Left kidney (tissue), 8 donors: ENCODE measurements around the gene POLRMT. TPM values are rescaled to one million over a fixed set of nuclear protein-coding genes. Genes with fewer than 3 reads are reported as not detected.
"Not testable (repeated sequence)": the region's sequence is repeated elsewhere in the genome, so short reads cannot be mapped to it uniquely, and the experiment has no call there.

ENCODE experiments used
- DNase-seq: peaks from one replicate; pipeline ENCODE4 v3.0.0-alpha.2; 2013
- long read RNA-seq, 8 donors: transcript quantifications; one replicate each; lab custom pipeline, GENCODE V29; 2026
- polyA plus RNA-seq: library from polyadenylated mRNA; unstranded; fragments of 120-200 nt; gene quantifications from one replicate; pipeline ENCODE4 v1.2.1, GENCODE V29; 2013; ENCODE audit not compliant: insufficient read length

POLRMT gene
- polyA plus RNA-seq: 75.8 TPM
- long read RNA-seq, donor 1, transcript POLRMT-202 (21 exons, 3,835 nt): major isoform, 5 of 14 reads
- long read RNA-seq, donor 1, partial matches to known transcripts: 9 of 14 reads
- long read RNA-seq, donor 1, other reads (novel, unspliced or antisense): 0 of 14 reads
- long read RNA-seq, donor 2, transcript POLRMT-202 (21 exons, 3,835 nt): major isoform, 7 of 9 reads
- long read RNA-seq, donor 2, partial matches to known transcripts: 0 of 9 reads
- long read RNA-seq, donor 2, other reads (novel, unspliced or antisense): 0 of 9 reads
- long read RNA-seq, donor 3, partial matches to known transcripts: 5 of 10 reads
- long read RNA-seq, donor 3, other reads (novel, unspliced or antisense): 0 of 10 reads
- long read RNA-seq, donor 4, partial matches to known transcripts: 0 of 1 reads
- long read RNA-seq, donor 4, other reads (novel, unspliced or antisense): 0 of 1 reads
- long read RNA-seq, donor 5, transcript POLRMT-202 (21 exons, 3,835 nt): major isoform, 5 of 28 reads
- long read RNA-seq, donor 5, partial matches to known transcripts: 13 of 28 reads
- long read RNA-seq, donor 5, other reads (novel, unspliced or antisense): 7 of 28 reads
- long read RNA-seq, donor 6, partial matches to known transcripts: 35 of 39 reads
- long read RNA-seq, donor 6, other reads (novel, unspliced or antisense): 0 of 39 reads
- long read RNA-seq, donor 7, transcript POLRMT-202 (21 exons, 3,835 nt): major isoform, 6 of 12 reads
- long read RNA-seq, donor 7, partial matches to known transcripts: 5 of 12 reads
- long read RNA-seq, donor 7, other reads (novel, unspliced or antisense): 0 of 12 reads
- long read RNA-seq, donor 8, partial matches to known transcripts: 0 of 3 reads
- long read RNA-seq, donor 8, other reads (novel, unspliced or antisense): 0 of 3 reads

GRCh38 chr19:633068-633785 lies at the start of gene POLRMT:
POLRMT (minus strand) TSS chr19:633537; CDS start chr19:633512, 25 bp downstream.
- peak; percentile 97 for DNase-seq

DNA sequence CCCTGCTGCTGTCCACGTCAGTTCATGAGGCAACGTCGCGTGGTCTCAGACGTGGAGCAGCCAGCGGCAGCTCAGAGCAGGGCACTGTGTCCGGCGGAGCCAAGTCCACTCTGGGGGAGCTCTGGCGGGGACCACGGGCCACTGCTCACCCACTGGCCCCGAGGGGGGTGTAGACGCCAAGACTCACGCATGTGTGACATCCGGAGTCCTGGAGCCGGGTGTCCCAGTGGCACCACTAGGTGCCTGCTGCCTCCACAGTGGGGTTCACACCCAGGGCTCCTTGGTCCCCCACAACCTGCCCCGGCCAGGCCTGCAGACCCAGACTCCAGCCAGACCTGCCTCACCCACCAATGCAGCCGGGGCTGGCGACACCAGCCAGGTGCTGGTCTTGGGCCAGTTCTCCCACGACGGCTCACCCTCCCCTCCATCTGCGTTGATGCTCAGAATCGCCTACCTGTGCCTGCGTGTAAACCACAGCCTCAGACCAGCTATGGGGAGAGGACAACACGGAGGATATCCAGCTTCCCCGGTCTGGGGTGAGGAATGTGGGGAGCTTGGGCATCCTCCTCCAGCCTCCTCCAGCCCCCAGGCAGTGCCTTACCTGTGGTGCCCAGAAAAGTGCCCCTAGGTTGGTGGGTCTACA lies 49.5 kb upstream of the POLRMT start:
- DNase-seq: no peak

GRCh38 chr19:681029-682019 lies 48.0 kb upstream of the POLRMT start:
- no peak for DNase-seq

- peak; percentile 96 for DNase-seq
Measured at GRCh38 chr19:680287-681028, 47.1 kb upstream of the POLRMT start.

DNA sequence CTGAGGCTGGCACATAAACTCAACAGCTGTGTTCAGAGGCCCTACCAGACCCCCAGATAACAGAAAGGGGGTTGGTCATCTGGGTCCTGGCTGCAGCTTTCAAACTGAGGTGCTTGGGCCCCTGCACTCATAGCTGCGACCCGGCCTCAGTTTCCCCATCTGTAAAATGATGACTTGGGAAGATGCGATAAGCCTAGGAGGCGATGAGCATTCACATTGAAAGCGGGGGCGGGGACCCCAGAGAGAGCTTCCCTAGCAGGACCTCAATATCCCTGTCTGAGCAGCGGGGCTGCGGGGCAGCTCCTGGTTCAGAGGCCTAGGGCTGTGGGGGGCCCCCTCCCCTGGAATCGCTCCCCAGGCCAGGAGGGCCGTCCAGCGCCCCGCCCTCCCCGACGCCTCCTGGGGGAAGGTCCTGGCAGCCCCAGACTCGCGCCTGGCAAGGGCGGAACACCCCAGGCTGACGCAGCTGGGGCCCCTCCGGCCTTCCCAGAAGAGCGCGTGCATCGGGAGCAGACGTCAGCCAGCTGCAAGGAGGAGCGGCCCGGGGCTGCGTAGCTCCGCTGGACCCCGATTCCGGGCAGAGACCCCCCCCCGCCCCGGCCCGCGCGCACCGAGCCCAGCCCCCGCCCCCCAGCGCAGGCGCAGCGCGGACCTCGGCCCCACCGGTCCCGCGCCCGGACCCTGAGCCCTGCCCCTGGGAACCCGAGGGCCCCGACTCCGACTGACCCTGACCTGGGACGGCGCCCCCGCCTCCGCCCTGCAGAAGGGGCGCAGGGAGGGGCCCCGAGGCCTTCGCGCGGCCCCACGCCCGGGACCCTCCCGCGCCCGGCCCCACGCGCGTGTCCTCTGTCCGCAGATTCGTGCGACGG lies 46.3 kb upstream of the POLRMT start:
- peak; percentile 46 for DNase-seq

- DNase-seq: no peak
Measured at GRCh38 chr19:678791-679388, 45.6 kb upstream of the POLRMT start.

DNA sequence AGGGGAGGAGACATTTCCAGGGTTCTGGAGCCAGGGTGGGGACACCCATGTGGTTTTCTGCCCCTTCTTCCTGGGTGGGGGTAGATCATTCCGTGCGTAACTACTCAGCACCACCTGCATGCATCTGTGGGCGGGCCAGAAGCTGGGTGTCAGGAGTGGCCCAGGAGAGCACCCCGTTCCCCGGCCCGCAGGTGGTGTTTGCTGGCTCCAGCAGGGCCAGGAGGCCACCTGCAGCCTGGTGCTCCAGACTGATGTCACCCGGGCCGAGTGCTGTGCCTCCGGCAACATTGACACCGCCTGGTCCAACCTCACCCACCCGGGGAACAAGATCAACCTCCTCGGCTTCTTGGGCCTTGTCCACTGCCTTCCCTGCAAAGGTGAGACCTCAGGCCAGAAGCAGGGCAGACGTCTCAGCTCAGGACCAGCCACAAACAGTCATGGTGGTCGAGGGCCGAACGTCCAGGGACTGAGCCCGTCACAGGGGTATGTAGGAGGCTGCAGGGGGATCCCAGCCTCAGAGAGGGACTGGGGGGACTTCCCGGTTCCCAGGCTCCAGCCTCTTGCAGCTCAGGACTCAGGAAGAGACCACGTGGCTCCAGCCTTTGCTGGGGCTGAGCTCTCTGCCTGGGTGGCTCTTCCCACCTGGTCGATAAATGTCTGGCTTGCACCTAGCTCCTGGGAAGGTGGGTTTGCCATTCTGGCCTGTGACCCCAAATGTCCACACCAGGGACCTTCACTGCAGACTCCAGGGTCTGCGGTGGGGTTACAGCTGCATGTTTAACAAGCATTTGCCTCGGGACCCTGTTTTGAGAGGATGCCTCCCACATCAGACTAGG lies 44.5 kb upstream of the POLRMT start:
- no peak for DNase-seq

- peak; percentile 40 for DNase-seq
Measured at GRCh38 chr19:677201-677600, 43.9 kb upstream of the POLRMT start.

GRCh38 chr19:676339-677105 lies 43.2 kb upstream of the POLRMT start, which contains the start of gene FSTL3:
FSTL3 (plus strand) TSS chr19:676392; CDS start chr19:676424, 32 bp downstream.
- DNase-seq: peak; percentile 19

GRCh38 chr19:676007-676338 lies 42.6 kb upstream of the POLRMT start:
- no peak for DNase-seq

DNA sequence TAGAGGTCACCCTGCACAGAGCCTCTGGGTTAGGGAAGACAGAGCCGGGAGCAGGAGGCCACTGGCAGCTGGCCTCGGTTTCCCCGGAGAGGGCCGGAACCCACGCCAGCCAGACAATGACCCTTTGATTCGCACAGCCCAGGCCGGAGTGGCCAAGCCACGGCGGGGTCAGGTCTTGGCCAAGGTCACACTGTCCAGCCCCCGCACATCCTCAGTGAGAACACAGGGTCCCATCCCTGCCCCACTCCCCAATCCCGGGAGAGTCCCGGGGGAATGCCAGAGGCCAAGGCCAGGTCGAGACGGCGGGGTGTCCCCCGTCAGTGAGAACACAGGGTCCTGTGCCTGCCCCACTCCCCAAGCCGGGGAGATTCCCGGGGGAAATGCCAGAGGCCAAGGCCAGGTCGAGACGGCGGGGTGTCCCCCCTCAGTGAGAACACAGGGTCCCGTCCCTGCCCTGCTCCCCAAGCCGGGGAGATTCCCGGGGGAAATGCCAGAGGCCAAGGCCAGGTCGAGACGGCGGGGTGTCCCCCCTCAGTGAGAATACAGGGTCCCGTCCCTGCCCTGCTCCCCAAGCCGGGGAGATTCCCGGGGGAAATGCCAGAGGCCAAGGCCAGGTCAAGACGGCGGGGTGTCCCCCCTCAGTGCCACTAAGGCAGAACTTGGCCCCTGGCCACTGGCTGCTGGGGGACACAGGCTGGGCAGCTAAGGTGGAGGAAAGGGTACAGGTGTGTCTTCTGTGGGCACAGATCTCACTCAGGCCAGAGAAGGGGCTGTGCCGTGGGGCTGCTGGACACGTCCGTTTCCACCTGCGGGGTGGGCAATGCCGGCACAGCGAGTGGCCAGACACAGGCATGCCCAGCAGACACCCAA lies 41.2 kb upstream of the POLRMT start:
- DNase-seq: no peak

DNA sequence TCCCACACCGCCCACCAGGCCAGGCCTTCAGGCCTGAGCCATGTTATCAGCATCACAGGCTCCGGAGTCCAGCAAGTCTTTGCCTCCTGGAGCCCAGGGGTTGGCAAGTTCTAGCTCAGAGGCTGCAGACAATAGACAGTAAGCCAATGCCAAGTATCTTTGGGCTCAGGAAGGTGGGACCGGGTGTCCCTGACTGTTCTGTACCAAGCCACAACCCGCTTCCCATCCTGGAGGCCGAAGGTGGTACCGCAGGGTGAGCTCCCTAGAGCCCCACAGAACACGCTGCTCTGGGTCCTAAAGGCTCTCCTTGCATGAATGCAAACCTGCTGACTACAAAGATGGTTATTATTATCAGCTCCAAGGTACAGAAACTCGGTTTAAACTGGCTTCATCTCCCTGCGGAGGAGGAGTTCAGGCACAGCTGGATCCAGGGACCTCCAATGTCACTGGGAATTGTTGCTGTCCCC lies 37.3 kb upstream of the POLRMT start:
- DNase-seq: no peak

- DNase-seq: not testable (repeated sequence)
Measured at GRCh38 chr19:668675-669434, 35.5 kb upstream of the POLRMT start.

DNA sequence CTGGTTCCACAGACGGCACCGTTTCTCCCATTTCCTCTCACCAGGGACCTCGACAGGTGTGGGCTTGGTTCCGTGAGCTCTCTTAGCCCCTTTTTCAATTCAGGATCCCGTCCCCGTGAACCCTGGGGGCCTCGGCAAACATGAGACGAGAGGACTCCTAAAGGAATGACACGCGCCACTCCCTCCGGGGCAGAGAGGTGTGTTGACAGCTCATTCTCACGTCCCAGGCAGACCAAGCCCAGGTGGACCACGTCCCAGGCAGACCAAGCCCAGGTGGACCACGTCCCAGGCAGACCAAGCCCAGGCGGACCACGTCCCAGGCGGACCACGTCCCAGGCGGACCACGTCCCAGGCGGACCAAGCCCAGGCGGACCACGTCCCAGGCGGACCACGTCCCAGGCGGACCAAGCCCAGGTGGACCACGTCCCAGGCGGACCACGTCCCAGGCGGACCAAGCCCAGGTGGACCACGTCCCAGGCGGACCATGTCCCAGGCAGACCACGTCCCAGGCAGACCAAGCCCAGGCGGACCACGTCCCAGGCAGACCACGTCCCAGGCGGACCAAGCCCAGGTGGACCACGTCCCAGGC lies 33.7 kb upstream of the POLRMT start:
- not testable (repeated sequence) for DNase-seq
